Stimulated activated CD4-positive, alpha-beta T cell treated with anti-CD3 and anti-CD28 coated beads, TNF-alpha, amount 100 ng/mL, for 24 hours (primary cell): ENCODE results near the gene CASKIN1.
"Not testable (repeated sequence)": the region's sequence is repeated elsewhere in the genome, so short reads cannot be mapped to it uniquely, and the experiment has no call there.

Experiments used
- DNase-seq, 3 experiments: peaks; one replicate each; pipeline ENCODE4 v3.0.0-alpha.2; 2020; ENCODE audit warnings: low read depth in 3 of 3

The CASKIN1 gene, protein sequence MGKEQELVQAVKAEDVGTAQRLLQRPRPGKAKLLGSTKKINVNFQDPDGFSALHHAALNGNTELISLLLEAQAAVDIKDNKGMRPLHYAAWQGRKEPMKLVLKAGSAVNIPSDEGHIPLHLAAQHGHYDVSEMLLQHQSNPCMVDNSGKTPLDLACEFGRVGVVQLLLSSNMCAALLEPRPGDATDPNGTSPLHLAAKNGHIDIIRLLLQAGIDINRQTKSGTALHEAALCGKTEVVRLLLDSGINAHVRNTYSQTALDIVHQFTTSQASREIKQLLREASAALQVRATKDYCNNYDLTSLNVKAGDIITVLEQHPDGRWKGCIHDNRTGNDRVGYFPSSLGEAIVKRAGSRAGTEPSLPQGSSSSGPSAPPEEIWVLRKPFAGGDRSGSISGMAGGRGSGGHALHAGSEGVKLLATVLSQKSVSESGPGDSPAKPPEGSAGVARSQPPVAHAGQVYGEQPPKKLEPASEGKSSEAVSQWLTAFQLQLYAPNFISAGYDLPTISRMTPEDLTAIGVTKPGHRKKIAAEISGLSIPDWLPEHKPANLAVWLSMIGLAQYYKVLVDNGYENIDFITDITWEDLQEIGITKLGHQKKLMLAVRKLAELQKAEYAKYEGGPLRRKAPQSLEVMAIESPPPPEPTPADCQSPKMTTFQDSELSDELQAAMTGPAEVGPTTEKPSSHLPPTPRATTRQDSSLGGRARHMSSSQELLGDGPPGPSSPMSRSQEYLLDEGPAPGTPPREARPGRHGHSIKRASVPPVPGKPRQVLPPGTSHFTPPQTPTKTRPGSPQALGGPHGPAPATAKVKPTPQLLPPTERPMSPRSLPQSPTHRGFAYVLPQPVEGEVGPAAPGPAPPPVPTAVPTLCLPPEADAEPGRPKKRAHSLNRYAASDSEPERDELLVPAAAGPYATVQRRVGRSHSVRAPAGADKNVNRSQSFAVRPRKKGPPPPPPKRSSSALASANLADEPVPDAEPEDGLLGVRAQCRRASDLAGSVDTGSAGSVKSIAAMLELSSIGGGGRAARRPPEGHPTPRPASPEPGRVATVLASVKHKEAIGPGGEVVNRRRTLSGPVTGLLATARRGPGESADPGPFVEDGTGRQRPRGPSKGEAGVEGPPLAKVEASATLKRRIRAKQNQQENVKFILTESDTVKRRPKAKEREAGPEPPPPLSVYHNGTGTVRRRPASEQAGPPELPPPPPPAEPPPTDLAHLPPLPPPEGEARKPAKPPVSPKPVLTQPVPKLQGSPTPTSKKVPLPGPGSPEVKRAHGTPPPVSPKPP (N-terminal part only)

DNA sequence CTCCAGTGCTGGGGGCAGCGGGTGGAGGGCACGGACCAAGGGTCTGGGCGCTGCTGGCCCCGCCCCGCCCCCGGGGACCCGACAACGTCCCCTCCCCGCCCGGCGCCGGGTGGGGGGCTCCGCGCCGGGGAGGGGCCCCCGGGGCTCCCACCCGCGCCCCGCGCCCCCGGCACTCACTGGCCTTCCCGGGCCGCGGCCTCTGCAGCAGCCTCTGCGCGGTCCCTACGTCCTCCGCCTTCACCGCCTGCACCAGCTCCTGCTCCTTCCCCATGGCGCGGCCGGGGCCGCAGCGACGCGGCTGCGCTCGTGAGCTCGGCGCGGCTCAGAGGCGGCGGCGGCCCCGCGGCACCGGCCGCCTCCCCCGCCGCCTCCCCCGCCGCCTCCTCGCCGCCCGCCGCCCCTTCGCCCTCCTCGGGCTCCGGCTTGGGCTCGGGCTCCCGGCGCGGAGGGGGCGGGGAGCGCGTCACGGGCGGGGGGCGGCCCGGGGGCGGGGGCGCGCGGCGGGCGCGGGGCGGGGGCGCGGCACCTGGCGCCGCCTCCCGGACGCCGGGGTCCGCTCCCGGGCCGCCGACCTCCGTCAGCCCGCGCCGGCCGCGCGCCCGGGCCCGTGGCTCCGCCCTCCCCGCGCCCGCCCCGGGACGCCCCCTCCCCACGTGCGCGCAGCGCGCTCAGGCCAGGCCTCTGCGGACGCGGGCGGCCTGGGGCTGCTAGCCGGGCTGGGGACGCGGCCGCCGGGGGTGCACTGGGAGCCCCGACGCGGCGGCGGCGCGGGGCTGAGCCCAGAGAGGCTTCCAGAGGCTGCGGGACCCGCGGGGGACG, at the start of gene CASKIN1:
Gene CASKIN1 (minus strand): TSS at position 444 of the 819 bp plus-strand sequence. CDS start 173 bp downstream, at position 271.
- DNase-seq: no peak

DNA sequence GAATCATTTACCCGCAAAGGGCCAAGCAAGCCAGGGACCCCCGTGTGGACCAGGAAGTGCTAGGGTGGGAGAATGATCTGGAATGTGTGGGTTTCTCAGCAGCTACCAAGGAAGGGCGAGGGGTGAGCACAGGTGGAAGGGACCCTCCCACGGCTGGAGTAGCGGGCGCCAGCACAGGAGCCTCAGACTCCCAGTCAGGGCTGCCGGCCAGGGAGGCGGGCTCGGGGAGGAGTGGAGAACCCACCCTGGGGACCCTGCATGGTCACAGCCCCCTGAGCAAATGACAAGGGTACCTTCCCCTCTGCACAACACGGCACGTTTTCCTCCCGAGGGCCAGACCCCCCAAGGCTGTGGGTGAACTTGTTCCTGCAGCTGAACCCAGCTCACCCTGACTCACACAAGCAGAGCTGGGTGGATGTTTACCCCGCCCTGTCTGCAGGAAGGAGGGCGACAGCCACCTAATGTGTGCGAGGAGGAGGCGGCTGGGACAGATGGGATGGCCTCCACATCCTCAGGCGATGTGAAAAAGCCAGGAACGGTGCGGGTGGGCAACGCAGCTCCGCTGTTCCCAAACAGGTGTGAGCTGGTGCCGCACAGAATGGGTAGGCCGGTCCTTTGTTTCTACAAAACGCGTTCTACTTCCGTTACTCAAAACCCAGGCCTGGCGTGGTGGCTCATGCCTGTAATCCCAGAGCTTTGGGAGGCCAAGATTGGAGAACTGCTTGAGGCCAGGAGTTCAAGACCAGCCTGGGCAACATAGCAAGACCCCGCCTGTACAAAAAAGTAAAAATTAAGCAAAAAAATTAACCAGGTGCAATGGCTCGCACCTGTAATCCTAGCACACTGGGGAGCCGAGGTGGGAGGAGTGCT, 48.8 kb upstream of the CASKIN1 start:
- no peak for DNase-seq

DNA sequence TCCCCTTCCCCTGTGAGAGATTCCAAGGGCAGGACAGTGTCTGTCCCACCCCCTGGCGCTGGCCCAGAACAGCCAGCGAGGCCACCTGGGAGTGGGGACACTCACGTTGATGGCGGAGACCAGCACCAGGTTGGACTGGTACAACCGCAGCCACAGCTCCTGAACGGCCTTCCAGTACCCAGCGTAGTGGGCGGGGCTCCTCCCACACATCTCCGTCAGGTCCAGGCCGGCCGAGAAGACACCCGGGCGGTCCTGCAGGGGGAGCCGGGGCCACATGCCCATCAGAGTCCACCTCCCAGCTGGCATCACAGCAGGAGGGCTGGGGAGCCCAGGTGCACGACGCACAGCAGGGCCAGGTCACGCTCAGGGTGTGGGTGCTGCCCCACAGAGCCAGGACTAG, 47.9 kb upstream of the CASKIN1 start:
- DNase-seq: no peak

DNA sequence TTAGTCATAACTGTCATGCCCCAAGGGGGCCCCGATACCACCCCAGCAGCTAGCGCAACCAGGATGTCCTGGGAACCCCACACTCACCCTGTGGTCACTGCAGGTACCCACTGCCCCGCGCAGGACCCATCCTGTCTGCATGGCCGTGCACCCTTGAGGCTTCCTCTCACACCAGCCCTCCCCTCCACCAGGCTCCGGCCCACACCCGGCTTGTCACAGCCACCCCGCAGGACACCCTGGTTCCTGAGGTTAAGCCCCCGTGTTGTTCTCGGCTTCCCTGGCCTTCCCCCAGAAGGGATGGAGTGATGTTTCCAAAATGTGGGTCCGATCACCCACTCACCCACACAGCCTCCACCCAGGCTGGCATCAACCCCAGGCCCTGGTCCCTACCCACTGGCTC, 47.4 kb upstream of the CASKIN1 start:
- no peak for DNase-seq

DNA sequence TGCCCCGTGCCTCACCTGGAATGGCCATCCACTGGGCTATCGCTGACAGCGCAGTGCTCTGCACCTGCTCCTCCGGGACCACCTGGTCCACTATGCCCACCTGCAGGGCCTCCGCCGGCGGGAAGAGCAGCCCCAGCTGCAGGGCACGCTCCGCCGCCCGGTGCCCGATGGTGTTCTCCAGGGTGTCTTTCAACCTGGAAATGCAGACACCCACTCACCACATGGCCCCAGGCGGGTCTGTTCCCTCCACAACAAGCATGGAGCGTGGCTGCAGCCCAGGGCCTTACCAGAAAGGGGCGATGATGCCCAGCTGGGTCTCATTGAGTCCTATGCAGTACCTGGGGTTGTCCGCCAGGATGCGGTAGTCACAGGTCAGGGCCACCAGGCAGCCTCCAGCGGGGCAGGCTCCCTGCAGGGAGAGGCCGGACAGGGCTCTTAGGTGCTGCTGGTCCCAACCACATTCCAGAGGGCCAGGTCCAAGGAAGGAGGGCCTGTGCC, 46.7 kb upstream of the CASKIN1 start:
- no peak for DNase-seq

DNA sequence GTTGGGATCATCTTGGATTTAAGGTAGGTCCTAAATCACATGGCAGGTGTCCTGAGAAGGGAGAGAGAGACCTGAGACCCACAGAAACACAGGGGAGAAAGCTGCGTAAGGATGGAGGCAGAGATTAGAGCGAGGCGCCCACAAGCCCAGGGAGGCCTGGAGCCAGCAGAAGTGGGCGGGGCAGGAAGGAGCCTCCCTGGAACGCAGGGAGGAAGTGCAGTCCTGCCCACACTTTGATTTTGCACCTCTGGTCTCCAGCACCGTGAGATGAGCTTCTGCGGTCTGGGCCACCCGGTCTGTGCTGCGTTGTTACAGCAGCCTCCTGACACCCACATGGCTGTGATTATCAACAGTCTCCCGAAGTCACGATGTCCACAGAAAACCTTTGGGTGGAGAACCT, 46.2 kb upstream of the CASKIN1 start:
- DNase-seq: no peak

DNA sequence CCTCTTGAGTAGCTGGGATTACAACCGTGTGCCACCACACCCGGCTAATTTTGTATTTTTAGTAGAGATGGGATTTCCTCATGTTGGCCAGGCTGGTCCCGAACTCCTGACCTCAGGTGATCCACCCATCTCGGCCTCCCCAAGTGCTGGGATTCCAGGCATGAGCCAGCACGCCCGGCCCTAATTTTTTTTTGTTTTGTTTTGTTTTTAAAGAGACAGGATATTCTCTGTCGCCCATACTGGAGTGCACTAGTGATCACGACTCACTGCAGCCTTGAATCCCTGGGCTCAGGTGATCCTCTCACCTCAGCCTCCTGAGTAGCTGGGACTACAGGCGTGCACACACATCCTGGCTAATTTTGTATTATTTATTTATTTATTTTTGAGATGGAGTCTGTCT, 43.9 kb upstream of the CASKIN1 start:
- DNase-seq: not testable (repeated sequence)

DNA sequence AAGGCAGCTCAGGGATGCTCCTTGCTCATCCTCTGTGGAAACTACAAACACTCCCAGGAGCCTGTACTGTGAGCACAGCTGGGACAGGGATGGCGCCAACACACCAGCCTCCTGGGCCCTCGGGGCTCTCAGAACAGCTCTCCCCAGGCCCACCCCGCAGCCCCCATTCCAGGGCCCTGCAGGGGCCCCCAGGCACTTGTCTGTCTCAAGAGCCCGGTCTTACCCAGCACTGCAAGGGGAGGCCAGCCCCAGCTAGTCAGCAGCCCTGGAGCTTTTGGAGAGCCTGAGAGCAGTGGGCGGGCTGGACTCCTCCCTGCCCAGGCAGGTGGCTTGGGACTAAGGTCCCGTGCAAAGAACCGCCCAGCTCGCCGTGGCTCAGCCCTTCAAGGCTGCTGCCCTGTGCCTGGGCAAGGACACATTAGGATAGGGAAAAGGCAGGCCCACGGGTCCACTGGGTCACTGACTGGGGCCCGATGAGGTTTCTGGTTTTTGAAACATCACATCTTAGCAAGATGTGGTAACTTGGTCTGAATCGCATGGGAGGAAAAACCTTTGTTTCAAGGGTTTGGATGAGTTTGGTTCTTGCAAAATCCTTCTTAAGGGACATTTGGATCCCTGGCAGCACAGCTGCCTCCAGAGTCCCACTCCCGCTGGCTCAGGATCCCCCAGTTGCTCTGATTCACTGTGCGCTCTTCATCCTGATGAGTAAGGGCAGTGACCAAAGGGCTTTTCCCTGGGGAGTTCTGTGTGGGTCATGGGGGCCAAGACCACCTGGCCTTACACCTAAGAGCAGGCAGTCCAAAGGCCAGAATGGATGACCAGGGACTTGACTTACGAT, 42.7 kb upstream of the CASKIN1 start:
- DNase-seq: no peak

DNA sequence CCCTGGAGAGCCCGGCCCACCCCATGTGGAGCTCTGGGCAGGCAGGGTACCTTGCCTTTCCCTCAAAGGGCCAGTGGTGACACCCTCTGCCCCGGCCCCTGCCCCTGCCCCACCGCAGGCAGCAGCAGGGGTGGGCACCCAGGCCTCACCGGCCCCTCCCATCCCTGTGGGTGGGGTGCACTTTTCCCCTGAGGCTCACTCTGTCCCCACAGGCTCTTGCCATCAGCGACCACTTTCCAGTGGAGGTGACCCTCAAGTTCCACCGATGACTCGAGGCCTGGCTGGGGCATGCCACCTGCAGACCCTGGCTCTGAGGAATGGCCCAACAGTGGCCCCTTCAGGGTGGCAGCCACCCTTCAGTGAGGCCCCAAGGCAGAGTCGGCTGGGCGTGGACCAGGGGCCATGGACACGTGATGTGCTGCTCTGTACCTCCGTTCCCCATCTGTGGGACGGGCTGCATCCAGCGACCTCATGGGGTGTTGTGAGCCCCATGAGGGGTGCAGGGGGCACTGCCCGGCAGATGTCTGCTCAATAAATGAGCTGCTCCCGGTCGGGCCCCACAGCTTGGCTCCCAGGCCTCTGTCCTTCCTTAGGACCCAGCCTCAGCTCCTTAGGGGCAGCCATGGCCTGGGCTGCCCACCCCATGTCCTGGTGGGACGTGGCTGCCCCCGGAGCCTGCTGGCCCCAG, 41.9 kb upstream of the CASKIN1 start:
- no peak for DNase-seq

DNA sequence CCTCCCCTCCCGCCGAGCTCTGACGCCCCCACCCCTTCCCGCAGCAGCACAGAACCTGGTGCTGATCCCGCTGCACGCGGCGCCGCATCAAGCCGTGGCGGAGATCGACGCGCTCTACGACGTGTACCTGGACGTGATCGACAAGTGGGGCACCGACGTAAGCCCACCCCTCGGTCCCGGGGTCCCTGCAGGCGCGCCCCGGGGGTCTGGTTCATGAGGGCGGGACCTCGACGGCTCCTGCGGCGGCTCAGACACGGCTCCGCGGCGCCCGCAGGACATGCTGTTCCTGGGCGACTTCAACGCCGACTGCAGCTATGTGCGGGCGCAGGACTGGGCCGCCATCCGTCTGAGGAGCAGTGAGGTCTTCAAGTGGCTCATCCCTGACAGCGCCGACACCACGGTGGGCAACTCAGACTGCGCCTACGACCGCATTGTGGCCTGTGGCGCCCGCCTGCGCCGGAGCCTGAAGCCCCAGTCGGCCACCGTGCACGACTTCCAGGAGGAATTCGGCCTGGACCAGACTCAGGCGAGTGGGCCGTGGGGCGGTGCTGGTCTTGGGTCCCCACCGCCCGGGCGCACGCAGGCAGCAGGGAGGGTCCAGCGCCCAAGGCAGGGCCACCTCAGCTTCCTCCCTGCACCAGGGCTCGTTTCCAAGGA, 41.2 kb upstream of the CASKIN1 start:
- DNase-seq: no peak

DNA sequence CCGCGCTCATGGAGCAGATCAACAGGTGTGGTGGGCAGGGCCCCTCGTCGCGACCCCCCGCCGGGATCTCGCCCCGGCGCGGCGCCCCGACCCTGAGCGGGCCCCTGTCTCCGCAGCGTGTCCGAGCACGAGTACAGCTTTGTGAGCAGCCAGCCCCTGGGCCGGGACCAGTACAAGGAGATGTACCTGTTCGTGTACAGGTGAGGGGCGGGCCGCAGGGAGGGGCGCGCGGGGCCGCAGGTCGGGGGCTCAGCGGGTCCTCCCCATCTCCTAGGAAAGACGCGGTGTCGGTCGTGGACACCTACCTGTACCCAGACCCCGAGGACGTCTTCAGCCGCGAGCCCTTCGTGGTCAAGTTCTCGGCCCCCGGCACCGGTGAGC, 40.7 kb upstream of the CASKIN1 start:
- no peak for DNase-seq

DNA sequence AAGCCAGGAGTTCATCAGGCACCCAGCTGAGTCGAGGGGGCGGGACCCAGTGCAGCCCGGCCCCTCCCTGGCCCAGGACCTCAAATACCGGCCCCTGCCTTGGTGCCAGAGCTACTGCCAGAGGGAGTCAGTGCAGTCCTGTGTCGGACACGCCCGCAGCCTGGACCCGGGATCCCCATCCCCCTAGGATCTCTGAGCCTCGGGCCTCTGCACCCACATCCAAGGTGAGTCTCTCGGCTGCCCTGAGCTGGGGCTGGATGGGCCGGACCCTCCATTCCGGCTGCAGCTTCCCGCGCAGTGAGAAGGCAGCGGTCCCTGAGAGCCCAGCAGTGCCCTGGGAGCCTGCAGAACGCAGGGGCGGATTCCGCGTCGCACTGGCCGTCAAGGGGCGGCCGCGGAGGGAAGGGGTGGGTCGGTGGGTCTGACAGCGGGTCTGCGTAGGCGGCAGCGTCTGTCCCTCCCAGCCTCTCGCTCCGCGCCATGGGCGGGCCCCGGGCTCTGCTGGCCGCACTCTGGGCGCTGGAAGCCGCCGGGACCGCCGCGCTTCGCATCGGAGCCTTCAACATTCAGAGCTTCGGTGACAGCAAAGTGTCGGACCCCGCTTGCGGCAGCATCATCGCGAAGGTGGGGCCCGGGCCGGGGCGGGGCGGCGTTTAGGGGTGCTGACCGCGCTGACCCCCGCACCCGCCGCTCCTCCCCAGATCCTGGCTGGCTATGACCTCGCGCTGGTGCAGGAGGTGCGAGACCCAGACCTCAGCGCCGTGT, 40.1 kb upstream of the CASKIN1 start, which contains the start of gene DNASE1L2:
Gene DNASE1L2 (plus strand): TSS at position 108 of the 765 bp plus-strand sequence. CDS start 373 bp downstream, at position 481.
- DNase-seq: no peak

DNA sequence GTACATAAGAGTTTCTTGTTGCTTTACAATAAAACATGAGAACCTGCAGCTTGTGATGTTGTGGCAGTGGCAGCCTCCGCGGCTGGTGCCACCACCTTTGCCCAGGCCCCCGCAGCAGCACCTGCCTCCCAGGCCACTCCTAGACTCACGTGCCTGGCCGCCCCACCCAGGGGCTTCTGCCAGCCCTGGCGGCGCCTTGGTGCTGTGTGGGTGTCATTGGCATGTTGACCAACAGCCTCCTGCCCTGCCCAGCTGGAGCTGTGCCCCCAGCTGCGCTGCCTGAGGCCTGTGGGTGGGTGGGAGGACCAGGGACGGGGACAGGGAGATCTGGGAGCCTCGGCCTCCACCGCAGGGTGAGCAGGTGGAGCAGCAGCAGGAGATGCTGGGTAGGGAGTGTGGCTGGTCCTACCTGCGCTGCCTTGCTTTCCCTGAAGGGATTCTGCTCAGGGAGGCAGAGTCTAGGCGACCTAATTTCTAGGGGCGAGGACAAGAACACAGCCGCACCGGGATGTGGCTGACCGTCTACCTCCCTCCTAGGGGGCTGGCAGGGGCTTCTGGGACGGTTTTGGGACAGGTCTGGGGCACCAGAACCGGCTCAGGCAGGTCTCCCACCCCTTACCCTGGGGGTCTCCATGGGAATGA, 39.4 kb upstream of the CASKIN1 start:
- DNase-seq: no peak

DNA sequence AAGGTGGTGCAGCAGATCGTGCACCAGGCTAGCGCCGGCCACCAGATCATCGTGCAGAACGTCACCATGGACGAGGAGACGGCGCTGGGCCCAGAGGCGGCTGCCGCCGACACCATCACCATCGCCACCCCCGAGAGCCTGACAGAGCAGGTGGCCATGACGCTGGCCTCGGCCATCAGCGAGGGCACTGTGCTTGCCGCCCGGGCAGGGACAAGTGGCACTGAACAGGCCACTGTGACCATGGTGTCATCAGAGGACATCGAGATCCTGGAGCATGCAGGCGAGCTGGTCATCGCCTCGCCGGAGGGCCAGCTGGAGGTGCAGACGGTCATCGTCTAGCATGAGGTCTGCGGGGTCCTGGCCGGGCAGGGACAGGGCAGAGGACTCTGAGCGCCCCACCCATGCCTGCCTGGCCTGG, 38.8 kb upstream of the CASKIN1 start:
- no peak for DNase-seq

DNA sequence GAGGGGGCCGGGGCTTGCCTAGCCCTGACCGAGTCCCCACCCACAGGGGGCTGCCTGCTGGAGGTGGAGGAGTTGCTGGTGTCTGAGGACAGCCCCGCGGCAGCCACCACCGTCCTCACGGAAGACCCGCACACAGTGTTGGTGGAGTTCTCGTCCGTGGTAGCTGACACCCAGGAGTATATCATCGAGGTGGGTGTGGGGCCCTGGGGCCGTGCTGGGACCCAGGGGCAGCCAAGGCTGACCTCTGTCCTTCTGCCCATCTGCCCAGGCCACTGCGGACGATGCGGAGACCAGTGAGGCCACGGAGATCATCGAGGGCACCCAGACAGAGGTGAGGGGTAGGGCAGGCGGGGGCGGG, 38.4 kb upstream of the CASKIN1 start:
- no peak for DNase-seq
